Measurements from ENCODE around the gene AICDA.

DNA sequence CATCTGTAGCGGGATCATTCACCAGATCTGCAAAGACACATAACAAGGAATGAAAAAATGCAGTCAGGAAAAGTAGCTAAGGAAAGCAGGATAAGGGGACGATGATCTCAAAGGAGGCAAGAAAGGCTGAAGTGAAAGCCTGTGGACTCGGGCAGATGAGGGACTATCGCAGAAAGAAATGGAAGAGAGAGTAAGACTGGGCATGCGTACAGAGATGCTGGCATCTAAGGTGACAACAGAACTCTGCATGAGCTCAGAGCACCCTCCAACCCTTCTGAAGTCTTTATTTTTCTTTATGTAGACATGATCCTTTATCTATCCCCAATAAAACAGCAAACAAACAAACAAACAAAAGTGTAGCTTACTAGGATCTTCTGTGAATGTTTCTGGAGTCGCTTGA is 42.8 kb upstream of the AICDA start:
- no peak for TF ChIP-seq POLR2A (IDR thresholded peaks at IDR 0.05; ENCODE audit: borderline replicate concordance, extremely low read depth, insufficient read depth, insufficient read length)
- TF ChIP-seq, protein P1, sequence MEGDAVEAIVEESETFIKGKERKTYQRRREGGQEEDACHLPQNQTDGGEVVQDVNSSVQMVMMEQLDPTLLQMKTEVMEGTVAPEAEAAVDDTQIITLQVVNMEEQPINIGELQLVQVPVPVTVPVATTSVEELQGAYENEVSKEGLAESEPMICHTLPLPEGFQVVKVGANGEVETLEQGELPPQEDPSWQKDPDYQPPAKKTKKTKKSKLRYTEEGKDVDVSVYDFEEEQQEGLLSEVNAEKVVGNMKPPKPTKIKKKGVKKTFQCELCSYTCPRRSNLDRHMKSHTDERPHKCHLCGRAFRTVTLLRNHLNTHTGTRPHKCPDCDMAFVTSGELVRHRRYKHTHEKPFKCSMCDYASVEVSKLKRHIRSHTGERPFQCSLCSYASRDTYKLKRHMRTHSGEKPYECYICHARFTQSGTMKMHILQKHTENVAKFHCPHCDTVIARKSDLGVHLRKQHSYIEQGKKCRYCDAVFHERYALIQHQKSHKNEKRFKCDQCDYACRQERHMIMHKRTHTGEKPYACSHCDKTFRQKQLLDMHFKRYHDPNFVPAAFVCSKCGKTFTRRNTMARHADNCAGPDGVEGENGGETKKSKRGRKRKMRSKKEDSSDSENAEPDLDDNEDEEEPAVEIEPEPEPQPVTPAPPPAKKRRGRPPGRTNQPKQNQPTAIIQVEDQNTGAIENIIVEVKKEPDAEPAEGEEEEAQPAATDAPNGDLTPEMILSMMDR (IDR thresholded peaks at IDR 0.05 in 2 of 3, conservative IDR thresholded peaks at IDR 0.05 in 1 of 3; ENCODE audit: borderline replicate concordance in 1 of 3, insufficient read depth in 1 of 3, low read depth in 2 of 3, low read length in 2 of 3), result no peak
- no peak for TF ChIP-seq POLR2AphosphoS5 (IDR thresholded peaks at IDR 0.05; ENCODE audit: low read depth, low read length)
- no peak for TF ChIP-seq EZH2 (IDR thresholded peaks at IDR 0.05)

Measured in HCT116 (cell line).